Sigmoid colon (tissue), 7 donors: ENCODE data around the gene MYO6. TPM values are rescaled to one million over a fixed set of nuclear protein-coding genes. Genes with fewer than 3 reads are reported as not detected.

ENCODE experiments used
- DNase-seq: peaks from one replicate; pipeline ENCODE4 v3.0.0-alpha.2; 2019
- H3K27ac ChIP-seq, 4 donors: fragments of 200-600 bp; sonication (generic); one replicate each; pipeline ENCODE4 v1.5.1; 2016 to 2019; ENCODE audit warnings: mild to moderate bottlenecking in 1 of 4
- H3K27me3 ChIP-seq, 3 donors: fragments of 200-600 bp; sonication (generic); one replicate each; pipeline ENCODE4 v1.5.1; 2019; ENCODE audit warnings: mild to moderate bottlenecking in 1 of 3
- H3K36me3 ChIP-seq, 4 donors: fragments of 200-600 bp; sonication (generic); one replicate each; pipeline ENCODE4 v1.5.1; 2016 to 2019
- H3K4me1 ChIP-seq, 4 donors: fragments of 200-600 bp; sonication (generic); one replicate each; pipeline ENCODE4 v1.5.1; 2017 to 2019
- H3K4me3 ChIP-seq, 4 donors: fragments of 200-600 bp; sonication (generic); one replicate each; pipeline ENCODE4 v1.5.1; 2017 to 2019; ENCODE audit warnings: mild to moderate bottlenecking in 2 of 4, moderate library complexity in 1 of 4
- H3K9me3 ChIP-seq, 4 donors: fragments of 200-600 bp in 3 of 4; sonication (generic) in 3 of 4; one replicate each; pipeline versions ENCODE4 v1.5.1 to v1.6.1; 2013 to 2019
- CTCF ChIP-seq, 4 experiments: fragments of 450-650 bp in 3 of 4; fragments of 200-600 bp in 1 of 4; IDR thresholded peaks; one replicate each; pipeline ENCODE4 v1.5.1; 2016 to 2019; ENCODE audit warnings: antibody characterized with exemption in 4 of 4, mild to moderate bottlenecking in 3 of 4, moderate library complexity in 2 of 4
- EP300 ChIP-seq, 4 donors: sonication (generic); formaldehyde crosslinking; IDR thresholded peaks; one replicate each; pipeline ENCODE4 v1.6.1; 2017; ENCODE audit warnings: antibody characterized with exemption in 4 of 4
- POLR2A ChIP-seq, 2 donors: fragments of 450-650 bp; IDR thresholded peaks; one replicate each; pipeline ENCODE4 v1.6.1; 2016; ENCODE audit warnings: antibody characterized with exemption in 2 of 2, mild to moderate bottlenecking in 2 of 2, moderate library complexity in 2 of 2
- POLR2AphosphoS5 ChIP-seq, 4 donors: sonication (generic); formaldehyde crosslinking; IDR thresholded peaks; one replicate each; pipeline ENCODE4 v1.6.1; 2017; ENCODE audit warnings: antibody characterized with exemption in 4 of 4
- WGBS, 2 donors: extraction: QIAGEN DNeasy Blood & Tissue Kit; methylation state at CpG; one replicate each; pipeline ENCODE4 v1.1.7; 2013; 5-methylcytosine and 5-hydroxymethylcytosine counted together
- intact Hi-C: fragments of 100-400 bp; cut with DNase I; formaldehyde crosslinking; loops from one replicate; pipeline ENCODE4 v1.15.1; 2023
- polyA plus RNA-seq, 3 donors: library from polyadenylated mRNA; stranded (reverse); fragments of 200-250 nt; gene quantifications; one replicate each; pipeline ENCODE4 v1.2.3, GENCODE V29; 2013
- total RNA-seq, 4 donors: library from RNA; depleted of rRNA; stranded (reverse); fragments of >200 nt; gene quantifications; one replicate each; pipeline ENCODE4 v1.1.0, GENCODE V29; 2016
- donor health status: healthy with polysubstance abuse.
- donor health status: Bipolar disorder and iron deficiency.
- donor health status: healthy.

Gene MYO6
- total and polyA plus RNA-seq, 7 donors = 11.8 to 59.6 (median 14.9) TPM

- peaks cover 0 to 5% (median 2%) of the 10 kb centered on the region in 4 donors for H3K4me1 ChIP-seq
- intact Hi-C loops = no loop called here
- DNase-seq = no peak
- no peaks in the 10 kb centered on the region for H3K27me3 ChIP-seq
- H3K9me3 ChIP-seq = no peaks in the 10 kb centered on the region
- 82 to 90% methylated on average over 1 of the region's 1 CpG for WGBS, 2 donors
- no peaks in the 10 kb centered on the region for H3K36me3 ChIP-seq
- no peak for TF ChIP-seq CTCF (IDR thresholded peaks at IDR 0.05)
- TF ChIP-seq EP300 (IDR thresholded peaks at IDR 0.05) = no peak
- no peak for TF ChIP-seq POLR2AphosphoS5 (IDR thresholded peaks at IDR 0.05)
- TF ChIP-seq POLR2A (IDR thresholded peaks at IDR 0.05) = no peak
- H3K4me3 ChIP-seq = no peak overlapping the region
- H3K27ac ChIP-seq = no peak overlapping the region
Observed at GRCh38 chr6:75760320-75760719, 11.3 kb downstream of the MYO6 start.

DNA sequence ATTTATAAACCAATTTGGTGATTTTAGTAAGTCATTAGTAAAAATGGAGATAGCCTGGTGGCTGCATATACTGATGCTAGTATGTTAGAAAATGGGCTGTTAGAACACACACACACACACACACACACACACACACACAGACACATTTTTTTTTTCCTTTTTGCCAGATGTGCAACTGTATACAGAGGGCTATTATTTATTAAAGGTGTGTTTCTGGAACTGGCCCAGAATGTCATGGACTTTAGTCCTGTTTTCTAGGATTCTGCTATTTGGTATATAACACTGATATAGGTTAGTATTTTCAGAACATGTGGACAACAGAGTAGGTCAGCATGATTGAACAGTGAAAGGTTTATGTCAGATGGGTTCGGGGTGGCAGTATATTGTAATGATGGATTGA is 12.4 kb downstream of the MYO6 start:
- intact Hi-C loops = no loop called here
- 92 to 95% methylated on average over 1 of the region's 1 CpG for WGBS, 2 donors
- no peak for DNase-seq
- Histone ChIP-seq H3K27me3 (no peaks in the 10 kb centered on the region), H3K9me3 (no peaks in the 10 kb centered on the region), H3K36me3 (no peaks in the 10 kb centered on the region), H3K4me1 (peaks cover 0 to 4% (median 0%) of the 10 kb centered on the region in 4 donors), H3K4me3 (no peak overlapping the region), H3K27ac (no peak overlapping the region)
- TF ChIP-seq POLR2A (IDR thresholded peaks at IDR 0.05) = no peak
- TF ChIP-seq POLR2AphosphoS5 (IDR thresholded peaks at IDR 0.05) = no peak
- TF ChIP-seq EP300 (IDR thresholded peaks at IDR 0.05) = no peak
- TF ChIP-seq CTCF (IDR thresholded peaks at IDR 0.05) = no peak

- H3K4me3 ChIP-seq = no peak overlapping the region
- peaks cover 0 to 4% (median 0%) of the 10 kb centered on the region in 4 donors for H3K4me1 ChIP-seq
- H3K27ac ChIP-seq = no peak overlapping the region
- no peaks in the 10 kb centered on the region for H3K27me3 ChIP-seq
- intact Hi-C loops = no loop called here
- H3K9me3 ChIP-seq = no peaks in the 10 kb centered on the region
- no peaks in the 10 kb centered on the region for H3K36me3 ChIP-seq
- WGBS, 2 donors = 94 to 95% methylated on average over 8 of the region's 8 CpGs
- TF ChIP-seq POLR2AphosphoS5 (IDR thresholded peaks at IDR 0.05) (no peak), CTCF (IDR thresholded peaks at IDR 0.05) (no peak), EP300 (IDR thresholded peaks at IDR 0.05) (no peak), POLR2A (IDR thresholded peaks at IDR 0.05) (no peak)
- no peak for DNase-seq
Observed at GRCh38 chr6:75762063-75762462, 13.0 kb downstream of the MYO6 start.

DNA sequence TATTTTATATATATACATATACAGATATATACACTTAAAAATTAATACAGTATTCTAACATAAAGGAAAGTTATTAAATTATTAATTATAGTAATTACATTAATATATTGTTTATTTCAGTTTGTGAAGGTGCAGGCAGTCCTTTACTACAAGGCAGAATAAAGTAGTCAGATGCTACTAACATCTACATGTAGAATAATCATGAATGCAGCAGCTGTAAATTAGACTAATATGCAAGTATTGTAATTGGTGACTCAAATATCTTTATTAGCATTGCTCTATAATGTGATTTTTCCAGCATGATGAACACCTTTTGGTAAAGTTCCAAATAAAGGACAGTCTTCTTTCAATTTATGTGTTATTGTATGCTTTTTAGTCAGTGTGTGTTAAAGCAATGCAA is 17.3 kb downstream of the MYO6 start:
- Histone ChIP-seq H3K36me3 (no peaks in the 10 kb centered on the region), H3K4me3 (no peak overlapping the region), H3K9me3 (no peaks in the 10 kb centered on the region), H3K27ac (no peak overlapping the region), H3K27me3 (no peaks in the 10 kb centered on the region), H3K4me1 (no peaks in the 10 kb centered on the region)
- TF ChIP-seq EP300 (IDR thresholded peaks at IDR 0.05) = no peak
- TF ChIP-seq CTCF (IDR thresholded peaks at IDR 0.05) = no peak
- TF ChIP-seq POLR2A (IDR thresholded peaks at IDR 0.05) = no peak
- no peak for TF ChIP-seq POLR2AphosphoS5 (IDR thresholded peaks at IDR 0.05)
- no peak for DNase-seq
- intact Hi-C loops = no loop called here

DNA sequence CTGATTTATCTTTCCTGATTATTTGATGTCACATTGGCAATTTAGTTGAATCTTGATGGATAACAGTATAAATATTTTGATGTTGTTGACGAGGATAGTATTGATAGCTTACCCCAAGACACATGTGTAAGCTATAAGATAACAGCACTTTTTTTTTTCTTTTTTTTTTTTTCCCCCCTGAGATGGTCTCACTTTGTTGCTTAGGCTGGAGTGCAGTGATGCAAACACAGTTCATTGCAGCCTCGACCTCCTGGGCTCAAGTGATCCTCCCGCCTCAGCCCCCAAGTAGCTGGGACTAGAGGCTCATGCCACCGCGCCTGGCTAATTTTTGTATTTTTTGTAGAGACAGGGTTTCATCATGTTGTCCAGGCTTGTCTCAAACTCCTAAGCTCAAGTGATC is 21.8 kb downstream of the MYO6 start:
- no peaks in the 10 kb centered on the region for H3K36me3 ChIP-seq
- H3K27me3 ChIP-seq = no peaks in the 10 kb centered on the region
- DNase-seq = no peak
- H3K4me1 ChIP-seq = peaks cover 0 to 7% (median 0%) of the 10 kb centered on the region in 4 donors
- H3K9me3 ChIP-seq = no peaks in the 10 kb centered on the region
- H3K27ac ChIP-seq = no peak overlapping the region
- WGBS, 2 donors = 91 to 95% methylated on average over 5 of the region's 5 CpGs
- TF ChIP-seq CTCF (IDR thresholded peaks at IDR 0.05) (no peak), POLR2A (IDR thresholded peaks at IDR 0.05) (no peak), EP300 (IDR thresholded peaks at IDR 0.05) (no peak)
- intact Hi-C loops = no loop called here
- H3K4me3 ChIP-seq = no peak overlapping the region
